HG03571 (cell line): ENCODE measurements around the gene AIP.
"Not testable (repeated sequence)": the region's sequence is repeated elsewhere in the genome, so short reads cannot be mapped to it uniquely, and the experiment has no call there.

ENCODE experiments used
- ATAC-seq: cut with Tn5 transposase; IDR thresholded peaks from one replicate; pipeline ENCODE4 v1.9.1; 2021; ENCODE audit not compliant: unreplicated experiment

Gene AIP

GRCh38 chr11:67505605-67506396 is 23.0 kb downstream of the AIP start:
- peak; percentile 28 for ATAC-seq

GRCh38 chr11:67506426-67507051 is 23.7 kb downstream of the AIP start:
- no peak for ATAC-seq

GRCh38 chr11:67507242-67507863 is 24.5 kb downstream of the AIP start:
- no peak for ATAC-seq

- peak; percentile 63 for ATAC-seq
Observed at GRCh38 chr11:67507864-67508485, 25.1 kb downstream of the AIP start, which contains the start of gene CDK2AP2. TSS of gene CDK2AP2 (minus strand) at chr11:67508162. CDS start at chr11:67508082, 80 bp downstream.

- peak; percentile 32 for ATAC-seq
Observed at GRCh38 chr11:67508486-67509121, 25.8 kb downstream of the AIP start.

- ATAC-seq, result no peak
Observed at GRCh38 chr11:67510023-67510345, 27.2 kb downstream of the AIP start.

- ATAC-seq, result not testable (repeated sequence)
Observed at GRCh38 chr11:67511558-67511957, 28.7 kb downstream of the AIP start.

- no peak for ATAC-seq
Observed at GRCh38 chr11:67514116-67514515, 31.3 kb downstream of the AIP start.

GRCh38 chr11:67516806-67517205 is 34.0 kb downstream of the AIP start:
- ATAC-seq, result no peak

- no peak for ATAC-seq
Observed at GRCh38 chr11:67517784-67518552, 35.1 kb downstream of the AIP start.

GRCh38 chr11:67519726-67520125 is 36.9 kb downstream of the AIP start:
- no peak for ATAC-seq

GRCh38 chr11:67520856-67521824 is 38.3 kb downstream of the AIP start:
- ATAC-seq, result no peak

GRCh38 chr11:67521924-67522323 is 39.1 kb downstream of the AIP start:
- ATAC-seq, result no peak

- ATAC-seq, result no peak
Observed at GRCh38 chr11:67522338-67522737, 39.5 kb downstream of the AIP start.

GRCh38 chr11:67522844-67523555 is 40.2 kb downstream of the AIP start, which contains the start of gene CABP2:
TSS of gene CABP2 (minus strand) at chr11:67523446. CDS start at chr11:67523326, 120 bp downstream.
- no peak for ATAC-seq

GRCh38 chr11:67523556-67524479 is 41.0 kb downstream of the AIP start:
- ATAC-seq, result no peak

GRCh38 chr11:67524480-67524808 is 41.6 kb downstream of the AIP start:
- no peak for ATAC-seq
